K562 (cell line): Measurements from ENCODE around the gene CDC20B. TPM values are rescaled to one million over a fixed set of nuclear protein-coding genes. Genes with fewer than 3 reads are reported as not detected.
A peak's percentile ranks its signal among the peaks of the same experiment; 100 is the strongest.

ENCODE experiments used
- ATAC-seq: fragments of 200-7000 bp; cut with Tn5 transposase; 3 replicates; pipeline ENCODE4 v1.9.1; 2020; ENCODE audit warnings: moderate library complexity
- BruUV-seq: library from RNA; stranded (reverse); fragments of 400-500 nt; replicated peaks from 2 replicates; lab custom pipeline; 2021; lab: Mats Ljungman, UMichigan
- CTCF ChIA-PET: fragments of 300-600 bp; formaldehyde crosslinking; extraction: SDS; loops from one replicate; lab custom pipeline; 2021; ENCODE audit warnings: low intra/inter-chr PET ratio; lab: Yijun Ruan, JAX
- POLR2A ChIA-PET: fragments of 300-600, 350-650 bp; sonication (Branson Sonifier 250); formaldehyde crosslinking; extraction: SDS; loops from one replicate; lab custom pipeline; 2021; ENCODE audit warnings: antibody characterized with exemption, inconsistent platforms; lab: Yijun Ruan, JAX
- DNase-seq, 4 experiments: peaks; one replicate each; pipeline versions ENCODE4 v3.0.0 to v3.0.0-alpha.2; 2011 to 2018; ENCODE audit warnings: low spot score in 3 of 4, mixed read lengths in 3 of 4; ENCODE audit errors: extremely low read depth in 1 of 4
- FAIRE-seq: peaks from 2 replicates; lab custom pipeline; 2011; peaks lifted over from hg19 to GRCh38; lab: Jason Lieb, UNC
- H2AFZ ChIP-seq: 2 replicates; pipeline ENCODE4 v1.6.0; 2011; ENCODE audit warnings: low read depth, low read length, control low read depth, inconsistent platforms
- H3K27ac ChIP-seq: fragments of 200-600 bp; 3 replicates; pipeline ENCODE4 v1.8.0; 2011; ENCODE audit warnings: low read depth, mild to moderate bottlenecking, control low read depth, inconsistent platforms, low read length, moderate library complexity, mixed read lengths; ENCODE audit errors: extremely low read depth
- H3K27me3 ChIP-seq, 2 experiments: fragments of 300-600 bp in 1 of 2; 2 replicates in 1 of 2; 3 replicates in 1 of 2; pipeline versions ENCODE4 v1.6.0 to v1.8.0; 2011; ENCODE audit warnings: inconsistent platforms in 2 of 2, low read length in 2 of 2, mild to moderate bottlenecking in 1 of 2, mixed read lengths in 1 of 2, moderate library complexity in 1 of 2; ENCODE audit not compliant: control insufficient read depth in 2 of 2, insufficient read depth in 2 of 2
- H3K36me3 ChIP-seq: fragments of 300-600 bp; 3 replicates; pipeline ENCODE4 v1.8.0; 2011; ENCODE audit warnings: mild to moderate bottlenecking, low read length, inconsistent platforms; ENCODE audit not compliant: control insufficient read depth, insufficient read depth
- H3K4me1 ChIP-seq, 2 experiments: fragments of 200-600 bp in 1 of 2; replicated peaks in 1 of 2; 2 replicates in 1 of 2; 3 replicates in 1 of 2; pipeline versions ENCODE4 v1.5.1 to v1.8.0; 2011; ENCODE audit warnings: inconsistent platforms in 2 of 2, low read length in 2 of 2, mild to moderate bottlenecking in 1 of 2, mixed read lengths in 1 of 2, moderate library complexity in 1 of 2; ENCODE audit not compliant: control insufficient read depth in 2 of 2, insufficient read depth in 2 of 2
- H3K4me2 ChIP-seq: 2 replicates; pipeline ENCODE4 v1.6.1; 2011; ENCODE audit warnings: low read length, control low read depth, inconsistent platforms, mixed read lengths; ENCODE audit not compliant: insufficient read depth
- H3K4me3 ChIP-seq: fragments of 200-600 bp; sonication (generic), shearing (Covaris generic); 2 replicates; pipeline ENCODE4 v1.5.1; 2016; ENCODE audit warnings: control low read depth, inconsistent platforms
- H3K79me2 ChIP-seq: fragments of 200-600 bp; 3 replicates; pipeline ENCODE4 v1.8.0; 2011; ENCODE audit warnings: low read length, inconsistent platforms; ENCODE audit not compliant: control insufficient read depth, insufficient read depth
- H3K9ac ChIP-seq, 2 experiments: 2 replicates each; pipeline versions ENCODE4 v1.6.0 to v1.6.1; 2011; ENCODE audit warnings: low read depth in 2 of 2, low read length in 2 of 2, control low read depth in 1 of 2, inconsistent platforms in 1 of 2, mild to moderate bottlenecking in 1 of 2, mixed read lengths in 1 of 2; ENCODE audit not compliant: insufficient read depth in 1 of 2
- H3K9me1 ChIP-seq: one replicate; pipeline ENCODE4 v1.6.0; 2011; ENCODE audit warnings: inconsistent platforms, mild to moderate bottlenecking, low read length, moderate library complexity; ENCODE audit not compliant: control insufficient read depth, insufficient read depth
- H3K9me3 ChIP-seq: replicated peaks from 2 replicates; pipeline ENCODE4 v1.5.1; 2011; ENCODE audit warnings: low read depth, low read length, inconsistent platforms; ENCODE audit not compliant: control insufficient read depth, insufficient read depth
- H4K20me1 ChIP-seq: replicated peaks from 2 replicates; pipeline ENCODE4 v1.6.1; 2011; ENCODE audit warnings: low read length, inconsistent platforms, mixed read lengths; ENCODE audit not compliant: control insufficient read depth, insufficient read depth
- CBFA2T2 ChIP-seq: fragments of 450-650 bp; conservative IDR thresholded peaks from 2 replicates; pipeline ENCODE4 v1.6.1; 2017; ENCODE audit warnings: mild to moderate bottlenecking
- E2F8 ChIP-seq: fragments of 450-650 bp; IDR thresholded peaks from 2 replicates; pipeline ENCODE4 v1.7.1; 2018; ENCODE audit warnings: mild to moderate bottlenecking, low read depth; ENCODE audit not compliant: partially characterized antibody
- MEF2D ChIP-seq: conservative IDR thresholded peaks from 2 replicates; pipeline ENCODE4 v1.6.1; 2016; ENCODE audit warnings: low read depth, missing genetic modification characterization, missing compliant biosample characterization
- ZNF146 ChIP-seq: IDR thresholded peaks from one replicate; pipeline ENCODE4 v1.6.1; 2018; ENCODE audit warnings: missing compliant biosample characterization; ENCODE audit not compliant: unreplicated experiment
- ZNF253 ChIP-seq: fragments of 250-450 bp; sonication (Bioruptor Pico); conservative IDR thresholded peaks from 2 replicates; pipeline ENCODE4 v1.6.1; 2021; ENCODE audit warnings: mild to moderate bottlenecking
- ZNF551 ChIP-seq: fragments of 250-450 bp; sonication (Bioruptor Pico); IDR thresholded peaks from 2 replicates; pipeline ENCODE4 v1.5.0; 2021; ENCODE audit warnings: mild to moderate bottlenecking, moderate library complexity
- WGBS: fragments of 100-300 bp; shearing (Covaris generic); methylation state at CpG from one replicate; pipeline ENCODE4 v1.1.6; 2016; ENCODE audit warnings: low coverage, mixed read lengths; ENCODE audit not compliant: insufficient coverage; ENCODE audit errors: missing lambda C conversion rate; 5-methylcytosine and 5-hydroxymethylcytosine counted together
- in situ Hi-C: fragments of 300-500 bp; cut with MboI; formaldehyde crosslinking; loops from 4 replicates; pipeline ENCODE4 v1.15.0; 2018; ENCODE audit warnings: inconsistent platforms, mixed read lengths
- intact Hi-C: fragments of 100-400 bp; cut with micrococcal nuclease; formaldehyde crosslinking; loops from 2 replicates; pipeline ENCODE4 v1.14.2; 2022
- polyA plus RNA-seq, 8 experiments: library from polyadenylated mRNA; depleted of rRNA in 4 of 8; stranded (reverse) in 5 of 8; unstranded in 3 of 8; fragments of >200 nt; fragmentation: Nextera tagmentation in 2 of 8; fragmentation: Illumina TruSeq in 1 of 8; extraction: Ambion mirVana in 2 of 8; extraction: Trizol in 1 of 8; gene quantifications; 2 replicates each; pipeline versions ENCODE4 v1.2.1 to v1.2.3, GENCODE V29; 2011 to 2014; ENCODE audit warnings: inconsistent platforms in 1 of 8, missing spikeins in 1 of 8
- total RNA-seq, 7 experiments: library from RNA; depleted of rRNA in 6 of 7; stranded (reverse); fragments of >200 nt in 6 of 7; fragmentation: Illumina TruSeq in 2 of 7; extraction: Trizol in 2 of 7; gene quantifications; 2 replicates each; pipeline versions ENCODE4 v1.2.1 to v1.2.3, GENCODE V29; 2011 to 2021; ENCODE audit warnings: low replicate concordance in 1 of 7
- TF ChIP-seq, protein P1 (sequence below): fragments of 450-650 bp; IDR thresholded peaks from 2 replicates; pipeline ENCODE4 v1.6.1; 2016
- TF ChIP-seq, protein P2 (sequence below): IDR thresholded peaks from 3 replicates; pipeline ENCODE4 v1.6.1; 2011; ENCODE audit warnings: borderline replicate concordance, mild to moderate bottlenecking, moderate library complexity; ENCODE audit not compliant: insufficient read length; ENCODE audit errors: extremely low read depth

Gene CDC20B
- total and polyA plus RNA-seq, 9 of the 15 experiments (the other 6 are each of a cell fraction or from before 2014, with no cell fraction given): 0.04 TPM; not detected in 8

DNA sequence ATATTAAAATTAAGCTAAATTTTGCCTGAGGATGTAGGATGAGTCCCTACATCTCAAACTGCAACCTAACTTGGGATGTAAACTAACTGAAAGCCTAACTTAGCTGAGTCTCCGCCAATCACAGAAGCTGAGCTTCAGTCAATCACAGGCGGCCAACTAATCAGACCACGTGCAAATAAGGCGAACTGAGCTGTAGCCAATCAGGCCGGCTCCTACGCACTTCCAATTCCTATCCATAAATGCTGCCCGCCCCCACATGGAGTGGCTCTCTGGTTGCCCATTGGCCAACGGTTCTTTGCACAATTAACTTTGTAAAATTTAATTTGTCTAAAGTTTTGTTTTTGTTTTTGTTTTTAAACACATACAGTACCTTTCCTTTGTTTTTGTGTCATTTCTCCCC is 26.9 kb downstream of the CDC20B start:
- FAIRE-seq: no peak
- no peaks in the 10 kb centered on the region for H3K36me3 ChIP-seq
- H2AFZ ChIP-seq: no peak overlapping the region
- intact Hi-C loops (loop anchor here (1.0 to 2.0 kb wide), 2 partner anchors 202 to 239 kb away; no protein-coding TSS in a partner anchor), in situ Hi-C loops (no loop called here)
- ATAC-seq: no peak
- no peak overlapping the region for H3K27ac ChIP-seq
- 27% methylated on average over 8 of the region's 8 CpGs for WGBS
- DNase-seq: peak in 2 of 4 experiments; percentile 16 to 18
- peaks cover 3 to 17% of the 10 kb centered on the region in 2 experiments; a peak in 3 of 5 replicates for H3K27me3 ChIP-seq
- H3K9me3 ChIP-seq: no peaks in the 10 kb centered on the region
- no peaks in the 10 kb centered on the region for H3K4me1 ChIP-seq
- no peak overlapping the region for H3K4me3 ChIP-seq
- no peaks in the 10 kb centered on the region for H3K79me2 ChIP-seq
- no peak overlapping the region for H3K4me2 ChIP-seq
- BruUV-seq: no TSS peak
- POLR2A ChIA-PET: interaction anchor here (0.5 kb wide), 1 partner anchor 477 kb away, joined by 3 read pairs; no protein-coding TSS in a partner anchor
- CTCF ChIA-PET: interaction anchor here (1.3 to 1.9 kb wide), 3 partner anchors 201 to 240 kb away, joined by 7 to 13 read pairs (median 7); no protein-coding TSS in a partner anchor
- H3K9ac ChIP-seq: no peak overlapping the region
- H4K20me1 ChIP-seq: no peaks in the 10 kb centered on the region
- no peaks in the 10 kb centered on the region for H3K9me1 ChIP-seq
- TF ChIP-seq, protein P1, sequence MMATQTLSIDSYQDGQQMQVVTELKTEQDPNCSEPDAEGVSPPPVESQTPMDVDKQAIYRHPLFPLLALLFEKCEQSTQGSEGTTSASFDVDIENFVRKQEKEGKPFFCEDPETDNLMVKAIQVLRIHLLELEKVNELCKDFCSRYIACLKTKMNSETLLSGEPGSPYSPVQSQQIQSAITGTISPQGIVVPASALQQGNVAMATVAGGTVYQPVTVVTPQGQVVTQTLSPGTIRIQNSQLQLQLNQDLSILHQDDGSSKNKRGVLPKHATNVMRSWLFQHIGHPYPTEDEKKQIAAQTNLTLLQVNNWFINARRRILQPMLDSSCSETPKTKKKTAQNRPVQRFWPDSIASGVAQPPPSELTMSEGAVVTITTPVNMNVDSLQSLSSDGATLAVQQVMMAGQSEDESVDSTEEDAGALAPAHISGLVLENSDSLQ: peak; percentile 43
- TF ChIP-seq ZNF551 (CRISPR knock-in tag): no peak
- TF ChIP-seq, protein P2, sequence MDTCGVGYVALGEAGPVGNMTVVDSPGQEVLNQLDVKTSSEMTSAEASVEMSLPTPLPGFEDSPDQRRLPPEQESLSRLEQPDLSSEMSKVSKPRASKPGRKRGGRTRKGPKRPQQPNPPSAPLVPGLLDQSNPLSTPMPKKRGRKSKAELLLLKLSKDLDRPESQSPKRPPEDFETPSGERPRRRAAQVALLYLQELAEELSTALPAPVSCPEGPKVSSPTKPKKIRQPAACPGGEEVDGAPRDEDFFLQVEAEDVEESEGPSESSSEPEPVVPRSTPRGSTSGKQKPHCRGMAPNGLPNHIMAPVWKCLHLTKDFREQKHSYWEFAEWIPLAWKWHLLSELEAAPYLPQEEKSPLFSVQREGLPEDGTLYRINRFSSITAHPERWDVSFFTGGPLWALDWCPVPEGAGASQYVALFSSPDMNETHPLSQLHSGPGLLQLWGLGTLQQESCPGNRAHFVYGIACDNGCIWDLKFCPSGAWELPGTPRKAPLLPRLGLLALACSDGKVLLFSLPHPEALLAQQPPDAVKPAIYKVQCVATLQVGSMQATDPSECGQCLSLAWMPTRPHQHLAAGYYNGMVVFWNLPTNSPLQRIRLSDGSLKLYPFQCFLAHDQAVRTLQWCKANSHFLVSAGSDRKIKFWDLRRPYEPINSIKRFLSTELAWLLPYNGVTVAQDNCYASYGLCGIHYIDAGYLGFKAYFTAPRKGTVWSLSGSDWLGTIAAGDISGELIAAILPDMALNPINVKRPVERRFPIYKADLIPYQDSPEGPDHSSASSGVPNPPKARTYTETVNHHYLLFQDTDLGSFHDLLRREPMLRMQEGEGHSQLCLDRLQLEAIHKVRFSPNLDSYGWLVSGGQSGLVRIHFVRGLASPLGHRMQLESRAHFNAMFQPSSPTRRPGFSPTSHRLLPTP: no peak
- TF ChIP-seq ZNF146 (CRISPR knock-in tag): no peak
- TF ChIP-seq MEF2D (tag): no peak
- TF ChIP-seq CBFA2T2: no peak
- no peak for TF ChIP-seq E2F8
- TF ChIP-seq ZNF253 (CRISPR knock-in tag): no peak
